Frontal cortex (tissue), 4 donors: Measurements from ENCODE around the gene LRTM2. TPM values are rescaled to one million over a fixed set of nuclear protein-coding genes. Genes with fewer than 3 reads are reported as not detected.
"Not testable (repeated sequence)": the region's sequence is repeated elsewhere in the genome, so short reads cannot be mapped to it uniquely, and the experiment has no call there.

Experiments used
- DNase-seq, 2 donors: peaks; one replicate each; pipeline ENCODE4 v3.0.0; 2012; ENCODE audit warnings: low spot score in 2 of 2
- FAIRE-seq: peaks from 2 replicates; lab custom pipeline; 2012; peaks lifted over from hg19 to GRCh38; lab: Jason Lieb, UNC
- total RNA-seq: library from RNA; depleted of rRNA; stranded (reverse); fragments of >200 nt; gene quantifications from one replicate; pipeline ENCODE4 v1.2.3, GENCODE V29; 2014
- donor health status: control.
- donor health status: control.
- donor health status: control.

The LRTM2 gene
- total RNA-seq, 1 donor from 2014 or later = 1.6 TPM

DNA sequence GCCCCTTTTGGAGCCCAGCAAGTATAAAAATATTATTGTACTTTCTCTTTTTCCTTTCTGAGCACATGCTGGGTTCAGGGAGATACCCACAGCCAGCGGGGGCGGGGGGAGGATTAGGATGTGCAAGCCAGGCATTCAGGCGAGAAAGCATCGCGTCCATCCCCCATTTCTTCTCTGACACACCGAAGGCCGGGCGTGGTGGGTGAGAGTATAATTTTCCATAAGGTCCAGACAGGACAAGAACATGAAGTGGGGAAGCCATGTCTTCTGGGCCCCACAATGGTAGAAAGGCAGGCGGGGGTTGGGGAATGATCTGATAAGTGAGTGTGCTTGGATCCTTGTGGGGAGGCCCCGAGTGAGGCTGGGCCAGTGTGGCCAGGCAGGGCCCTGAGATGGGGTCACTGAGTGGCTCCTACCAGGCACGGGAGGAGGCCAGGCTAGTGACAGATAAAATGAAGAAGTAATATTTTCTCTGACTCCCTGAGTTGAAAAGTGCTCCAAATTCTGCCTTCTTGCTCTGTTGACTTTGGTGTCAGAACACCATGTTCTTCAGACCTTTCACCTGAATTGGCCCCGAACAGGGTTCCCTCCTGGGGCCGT, 10.7 kb upstream of the LRTM2 start:
- FAIRE-seq = no peak
- DNase-seq = no peak

DNA sequence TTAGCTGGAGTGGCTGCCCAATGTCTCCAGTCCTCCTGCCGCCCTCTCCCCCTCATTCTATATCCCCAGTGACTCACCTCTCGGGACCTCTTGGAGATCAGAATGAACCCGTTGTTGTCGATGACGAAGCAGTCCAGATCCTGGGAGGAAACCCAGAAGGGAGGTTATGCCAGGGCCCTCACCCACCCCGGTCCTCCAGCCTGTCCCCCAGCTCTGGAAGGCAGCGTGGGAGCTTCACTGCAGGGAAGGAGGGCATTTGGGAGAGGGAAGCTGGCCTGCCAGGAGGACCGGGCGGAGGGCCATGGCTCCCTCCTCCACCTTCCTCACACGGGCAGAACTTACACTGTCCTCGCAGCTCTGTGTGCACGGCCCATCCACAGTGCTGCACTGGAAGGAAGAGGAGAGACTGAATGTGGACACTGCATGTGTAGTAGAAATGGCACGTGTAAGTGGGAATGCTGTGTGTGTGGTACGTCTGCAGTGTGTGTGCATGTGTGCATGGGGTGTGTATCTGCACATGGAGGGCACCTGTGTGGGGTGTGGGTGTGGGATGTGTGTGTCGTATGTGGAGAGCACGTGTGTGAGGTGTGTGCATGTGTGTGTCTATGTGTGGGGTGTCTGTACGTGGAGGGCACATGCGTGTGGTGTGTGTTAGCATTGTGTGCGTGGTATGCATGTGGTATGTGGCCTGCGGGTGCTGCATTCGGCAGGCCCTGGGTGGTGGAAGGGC, 10.0 kb upstream of the LRTM2 start:
- DNase-seq (no peak), FAIRE-seq (no peak)

DNA sequence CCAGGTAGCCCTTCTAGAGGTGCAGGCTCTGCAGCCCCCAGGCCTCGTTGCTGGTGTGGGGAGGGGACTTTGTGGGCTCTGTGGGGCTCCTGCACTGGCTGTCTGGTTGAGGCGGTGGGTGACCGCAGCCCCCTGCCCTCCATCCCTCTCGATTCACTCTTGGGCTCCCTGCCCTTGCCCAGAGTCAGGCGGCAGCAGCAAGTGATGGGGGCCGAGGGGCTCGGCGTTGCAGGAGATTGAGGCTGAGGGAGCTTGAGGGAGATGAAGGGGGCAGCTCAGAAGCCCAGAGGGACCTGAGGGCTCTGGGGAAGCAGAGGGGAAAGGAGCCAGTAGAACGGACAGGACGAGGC, 9.5 kb upstream of the LRTM2 start:
- no peak for FAIRE-seq

DNA sequence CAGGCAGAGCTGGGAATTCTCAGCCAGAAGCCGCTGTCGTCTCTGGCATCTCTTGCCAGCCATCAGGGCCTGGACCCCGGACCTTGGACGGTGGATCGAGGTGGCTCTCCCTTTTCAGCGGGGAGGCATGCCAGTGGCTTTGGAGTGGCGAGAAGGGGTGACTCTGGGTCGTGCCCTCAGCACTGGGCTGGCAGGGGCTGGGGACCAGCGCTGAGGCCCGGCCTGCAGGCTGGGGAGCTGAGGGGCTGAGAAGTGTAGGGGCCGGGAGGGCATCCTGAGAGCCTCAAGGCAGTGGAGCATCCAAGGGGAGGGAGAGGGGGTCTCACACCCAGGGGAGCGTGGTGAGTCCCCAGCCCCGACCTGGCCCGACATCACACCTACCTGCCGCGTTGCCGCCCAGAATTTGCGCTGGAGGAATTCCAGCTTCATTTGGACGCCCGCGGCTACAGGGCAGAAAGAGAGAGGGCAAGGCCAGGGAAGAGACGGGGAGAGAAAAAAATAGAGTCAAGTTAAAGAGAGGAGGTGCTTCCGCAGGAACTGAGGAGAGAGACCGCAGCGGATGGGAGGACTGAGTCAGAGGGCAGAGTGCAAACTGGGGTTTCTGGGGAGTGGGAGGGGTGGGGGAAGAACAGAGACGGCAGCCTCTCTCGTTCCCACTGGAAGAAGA, 9.0 kb upstream of the LRTM2 start:
- FAIRE-seq = no peak
- no peak for DNase-seq

More for the DNA sequence above, 9.5 kb upstream of the LRTM2 start:
- no peak for DNase-seq

DNA sequence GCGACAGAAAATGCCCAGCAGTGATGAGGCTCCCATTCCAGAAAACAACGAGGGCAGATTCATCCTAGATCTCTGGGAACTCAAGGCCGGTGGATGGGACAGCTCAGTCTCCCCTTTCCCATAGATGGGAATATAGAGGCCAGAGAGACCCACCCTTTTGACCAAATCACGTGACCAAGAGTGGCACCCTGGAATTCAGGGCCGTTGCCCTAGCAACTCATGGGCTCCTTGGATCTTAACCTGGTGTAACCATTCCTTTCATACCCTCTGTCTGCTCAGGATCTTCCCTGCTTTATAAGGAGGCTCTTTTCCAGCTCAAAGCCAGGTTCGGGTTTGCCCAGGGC, 8.4 kb upstream of the LRTM2 start:
- DNase-seq (no peak), FAIRE-seq (no peak)

DNA sequence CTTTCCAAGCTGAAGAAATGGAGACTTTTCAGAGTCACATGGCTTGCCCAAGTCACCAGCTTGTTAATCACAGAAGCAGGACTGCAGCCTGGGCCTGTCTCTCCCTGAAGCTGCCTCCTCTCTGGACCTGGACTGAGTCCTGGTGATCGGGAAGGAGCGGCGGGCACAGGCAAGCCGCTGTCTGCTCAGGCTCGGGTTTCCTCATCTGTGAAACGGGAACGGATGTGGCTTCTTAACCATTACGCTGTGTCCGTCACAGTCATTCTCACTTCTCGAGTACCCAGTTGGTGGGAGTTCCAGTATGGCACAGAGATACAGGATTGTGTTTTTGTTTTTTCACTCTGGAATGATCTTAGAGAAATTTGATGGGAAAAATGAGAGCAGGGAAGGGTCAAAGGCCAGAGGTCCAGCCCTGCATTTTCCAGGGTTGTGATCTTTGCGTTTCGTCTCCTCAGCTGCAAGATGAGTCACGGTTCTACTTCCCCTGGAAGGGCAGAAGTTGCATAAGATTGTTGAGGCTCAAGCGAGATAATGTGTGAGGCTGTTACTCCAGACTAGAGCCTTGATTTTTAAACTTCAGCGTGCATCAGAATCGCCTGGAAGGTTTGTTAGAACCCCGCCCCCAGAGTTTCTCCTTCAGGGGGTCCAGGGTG, 7.6 kb upstream of the LRTM2 start:
- FAIRE-seq (no peak), DNase-seq (no peak)

DNA sequence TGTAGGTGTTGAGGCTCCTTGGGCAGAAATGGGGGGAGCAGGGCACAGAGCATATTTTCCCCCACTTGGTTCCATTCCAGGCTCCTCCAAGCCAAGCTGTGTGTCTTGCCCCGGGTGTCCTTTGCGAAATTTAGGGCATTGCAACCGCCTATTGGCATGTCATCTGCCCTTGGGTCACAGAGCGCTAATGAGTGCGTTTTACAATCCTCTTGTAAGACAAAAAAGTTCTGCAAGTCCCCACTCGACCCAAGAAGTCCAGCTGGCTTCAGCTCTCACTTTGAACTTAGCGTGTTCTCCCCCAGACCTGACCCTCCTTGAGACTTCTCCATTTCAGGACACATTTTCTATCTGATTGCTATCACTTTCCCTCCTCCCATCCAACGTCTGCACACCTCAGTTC, 6.1 kb upstream of the LRTM2 start:
- no peak for DNase-seq

DNA sequence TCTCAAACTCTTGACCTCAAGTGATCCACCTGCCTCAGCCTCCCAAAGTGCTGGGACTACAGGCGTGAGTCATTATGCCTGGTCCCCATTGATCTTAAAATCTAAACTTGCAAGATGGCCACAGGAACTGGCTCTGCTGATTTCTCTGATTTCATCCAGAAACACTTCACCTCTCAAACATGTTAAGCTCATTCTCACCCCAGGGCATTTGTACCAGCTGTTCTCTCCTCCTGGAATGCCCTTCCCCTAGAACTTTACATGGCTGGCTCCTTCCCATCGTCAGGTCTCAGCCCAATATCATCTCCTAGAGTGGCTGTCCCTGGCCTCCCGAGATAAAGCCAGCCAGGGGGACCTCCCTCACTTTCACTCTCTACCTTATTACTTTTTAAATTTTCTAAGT, 5.3 kb upstream of the LRTM2 start:
- DNase-seq (no peak), FAIRE-seq (no peak)

More for the DNA sequence above, 6.1 kb upstream of the LRTM2 start:
- no peak for FAIRE-seq

DNA sequence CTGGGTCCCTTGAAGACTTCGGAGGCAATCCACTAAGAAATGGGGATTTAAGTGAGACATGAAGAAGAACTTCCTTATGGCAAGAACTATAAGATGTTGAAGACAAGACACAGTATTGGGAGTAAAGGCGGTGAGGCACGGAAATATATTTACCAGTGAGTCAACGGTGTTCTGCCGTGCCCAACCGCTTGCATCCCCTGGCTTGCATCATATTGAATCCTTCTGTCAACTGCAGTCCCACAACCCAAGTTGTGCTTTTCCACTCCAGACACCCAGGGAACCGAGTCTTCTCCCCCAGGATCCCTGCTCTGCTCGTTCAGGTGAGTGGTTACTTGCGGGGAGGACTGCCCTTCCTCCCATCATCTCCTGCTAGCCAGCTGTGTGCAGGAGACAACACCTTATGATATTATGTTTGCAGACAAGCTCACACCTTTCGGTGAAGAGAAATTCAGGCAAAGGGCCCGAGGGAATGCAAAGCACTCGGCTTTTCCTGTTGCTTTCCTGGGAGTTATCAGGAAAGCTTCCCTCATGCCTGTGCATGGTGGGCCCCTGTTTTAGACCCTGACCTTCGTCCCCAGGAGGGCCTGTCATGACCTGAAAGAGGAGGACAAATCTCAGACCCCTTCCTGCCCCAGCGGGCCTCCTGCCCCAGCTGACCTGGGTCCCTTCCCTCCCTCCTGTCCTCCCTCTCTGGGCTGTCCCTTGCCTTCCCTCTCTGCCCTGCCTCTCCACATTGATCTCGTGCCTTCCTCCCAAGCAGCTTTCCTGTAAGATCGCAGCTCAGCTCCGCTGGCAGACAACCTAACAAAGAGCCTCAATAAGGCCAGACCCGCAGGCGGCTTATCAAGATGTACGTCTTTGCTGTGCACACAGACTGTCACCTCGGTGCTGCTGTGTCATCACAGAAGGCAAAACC, 4.3 kb upstream of the LRTM2 start:
- DNase-seq = no peak
- no peak for FAIRE-seq

DNA sequence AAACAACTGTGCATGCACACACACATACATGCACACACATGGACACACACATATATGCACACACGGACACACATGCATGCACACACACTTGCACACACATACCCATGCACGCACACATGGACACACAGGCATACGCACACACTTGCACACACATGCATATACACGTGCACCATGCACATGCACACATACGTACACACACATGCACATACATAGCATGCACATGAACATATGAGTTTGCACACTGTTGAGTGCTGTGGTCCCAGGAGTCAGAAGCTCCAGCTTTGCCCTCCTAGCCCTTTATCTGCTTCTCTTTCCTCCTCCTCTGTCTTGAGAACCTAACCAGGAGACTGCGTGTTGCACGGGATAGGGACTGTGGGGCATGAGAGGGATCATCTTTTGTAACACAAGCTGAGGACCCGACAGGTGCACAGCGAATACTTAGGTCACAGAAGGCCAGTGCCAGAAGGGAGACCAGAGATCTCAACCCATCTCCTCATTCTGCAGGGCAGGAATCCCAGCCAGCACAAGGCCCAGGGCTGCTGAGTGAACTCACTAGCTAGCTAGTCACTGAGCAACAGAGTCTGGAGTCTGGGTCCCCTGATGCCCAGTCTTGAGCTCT, 3.5 kb upstream of the LRTM2 start:
- no peak for DNase-seq
- FAIRE-seq = no peak

DNA sequence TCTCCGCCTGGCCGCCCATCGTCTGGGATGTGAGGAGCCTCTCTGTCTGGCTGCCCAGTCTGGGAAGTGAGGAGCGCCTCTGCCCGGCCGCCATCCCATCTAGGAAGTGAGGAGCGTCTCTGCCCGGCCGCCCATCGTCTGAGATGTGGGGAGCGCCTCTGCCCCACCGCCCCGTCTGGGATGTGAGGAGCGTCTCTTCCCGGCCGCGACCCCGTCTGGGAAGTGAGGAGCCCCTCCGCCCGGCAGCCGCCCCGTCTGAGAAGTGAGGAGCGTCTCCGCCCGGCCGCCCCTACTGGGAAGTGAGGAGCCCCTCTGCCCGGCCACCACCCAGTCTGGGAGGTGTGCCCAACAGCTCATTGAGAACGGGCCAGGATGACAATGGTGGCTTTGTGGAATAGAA, 2.4 kb upstream of the LRTM2 start:
- not testable (repeated sequence) for DNase-seq, FAIRE-seq

DNA sequence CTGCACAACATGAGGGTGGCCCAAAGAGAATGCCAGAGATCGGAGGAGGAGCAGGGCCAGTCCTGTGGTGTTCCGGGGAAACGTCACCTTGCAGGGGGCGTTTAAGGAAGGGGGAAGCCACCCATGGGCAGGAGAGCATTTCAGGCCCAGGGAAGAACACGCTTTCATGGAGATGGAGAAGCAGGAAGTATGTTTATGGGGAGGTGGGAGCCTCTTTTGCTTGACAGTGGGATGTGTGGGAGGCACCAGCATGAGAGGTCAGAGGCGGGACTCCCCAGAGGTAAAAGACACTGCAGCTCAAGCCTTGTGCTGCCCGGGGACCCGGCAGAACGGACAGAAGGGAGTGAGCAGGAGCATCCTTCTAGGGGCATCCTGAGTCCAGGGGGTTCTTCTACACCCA, 1.3 kb upstream of the LRTM2 start:
- DNase-seq (no peak), FAIRE-seq (no peak)

DNA sequence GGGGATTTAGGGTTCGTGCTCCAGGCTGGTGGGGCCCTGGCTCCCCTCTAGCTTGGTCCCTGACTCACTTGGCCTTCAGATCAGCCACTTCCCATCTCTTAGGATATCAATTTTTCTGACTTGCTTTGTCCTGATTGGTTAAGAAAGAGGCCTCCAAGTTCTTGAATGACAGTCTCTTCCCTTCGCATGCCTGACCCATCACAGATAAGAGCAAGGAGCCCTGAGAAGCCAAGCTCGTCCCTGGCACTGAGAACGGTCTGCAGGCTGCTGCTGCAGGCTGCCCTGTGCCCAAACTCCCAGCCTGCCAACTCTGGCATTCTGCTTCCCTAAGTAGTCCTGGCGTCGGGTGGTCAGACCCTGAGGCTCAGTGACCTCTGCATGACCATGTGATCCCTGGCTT, 794 bp upstream of the LRTM2 start:
- DNase-seq (no peak), FAIRE-seq (no peak)

DNA sequence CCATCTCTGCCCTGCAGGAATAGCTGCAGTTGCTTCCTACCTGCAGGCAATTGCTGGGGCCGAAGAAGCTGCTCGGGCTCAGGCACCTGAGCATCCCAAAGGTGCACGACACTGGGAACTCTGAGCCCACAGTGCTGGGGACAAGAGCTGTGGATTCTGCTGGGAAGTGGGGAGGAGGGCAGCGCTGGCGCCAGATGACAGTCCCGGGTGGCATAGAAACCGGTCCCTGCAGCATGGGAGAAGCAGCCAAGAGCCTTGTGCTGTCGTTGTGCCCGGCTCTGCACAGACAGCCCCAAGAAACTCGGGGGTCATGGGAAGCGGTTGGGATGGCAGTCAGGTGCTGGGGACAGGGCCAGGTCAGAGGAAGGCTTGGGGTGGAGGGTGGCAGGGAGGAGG, 529 bp downstream of the LRTM2 start:
- FAIRE-seq = no peak
- DNase-seq = no peak

DNA sequence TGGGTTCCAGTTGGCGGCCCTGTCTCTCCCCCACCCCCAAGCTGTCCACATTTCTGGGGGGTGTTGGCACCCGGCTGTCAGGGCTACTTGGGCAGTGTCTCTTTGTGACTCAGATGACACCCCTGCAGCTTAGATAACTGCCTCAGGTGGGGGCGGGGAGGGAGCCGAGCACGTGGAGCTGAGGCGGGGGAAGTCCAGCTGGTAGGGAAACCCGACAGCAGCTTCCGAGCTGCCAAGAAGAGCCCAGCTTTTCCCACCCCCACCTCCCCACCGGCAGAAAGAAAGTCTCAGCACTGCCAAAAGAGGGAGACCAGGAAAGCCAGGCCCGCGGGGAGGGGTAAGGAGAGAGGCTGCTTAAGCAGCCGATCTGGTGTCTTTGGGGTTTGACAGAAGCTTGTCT, 1.4 kb downstream of the LRTM2 start:
- FAIRE-seq = no peak
- DNase-seq = no peak

DNA sequence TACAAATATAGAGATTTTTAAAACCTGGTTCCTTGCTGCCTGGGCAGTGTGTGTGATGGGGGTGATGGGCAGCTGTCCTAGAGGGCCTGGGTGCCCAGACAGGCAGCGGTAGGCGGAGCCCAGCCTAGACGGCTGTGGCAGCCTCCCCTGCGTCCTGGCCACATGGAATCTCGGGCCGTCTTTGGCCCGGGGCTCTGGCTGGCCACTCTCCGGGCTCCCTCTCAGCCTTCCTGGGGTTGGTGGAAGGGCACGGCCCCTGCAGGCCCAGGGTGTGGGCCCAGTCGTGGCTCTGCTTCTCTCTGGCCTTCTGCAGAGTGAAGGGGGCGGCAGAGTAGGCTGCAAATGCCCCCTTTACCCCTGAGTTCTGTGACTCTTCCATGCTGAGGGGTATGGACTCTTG, 2.3 kb downstream of the LRTM2 start:
- no peak for DNase-seq
- no peak for FAIRE-seq

DNA sequence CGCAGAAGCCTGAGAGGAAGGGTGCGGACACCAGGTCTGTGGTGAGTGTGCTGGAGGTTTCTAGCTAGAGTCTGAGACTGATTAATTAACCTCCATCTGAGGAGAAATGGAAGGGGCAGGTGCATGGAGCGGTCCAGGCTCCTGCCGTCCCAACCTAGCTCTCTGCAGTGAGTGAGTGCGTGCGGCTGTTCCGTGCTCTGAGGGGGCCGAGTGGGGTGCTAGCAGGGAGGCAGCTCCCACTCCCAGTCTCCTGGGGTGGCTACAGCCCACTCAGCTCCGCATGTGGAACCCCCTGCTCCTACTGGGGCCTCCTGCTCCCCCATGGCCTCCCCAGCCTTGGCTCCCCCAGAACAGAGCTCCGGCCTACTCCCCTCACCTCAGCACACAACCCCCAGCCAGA, 2.9 kb downstream of the LRTM2 start:
- DNase-seq = no peak

DNA sequence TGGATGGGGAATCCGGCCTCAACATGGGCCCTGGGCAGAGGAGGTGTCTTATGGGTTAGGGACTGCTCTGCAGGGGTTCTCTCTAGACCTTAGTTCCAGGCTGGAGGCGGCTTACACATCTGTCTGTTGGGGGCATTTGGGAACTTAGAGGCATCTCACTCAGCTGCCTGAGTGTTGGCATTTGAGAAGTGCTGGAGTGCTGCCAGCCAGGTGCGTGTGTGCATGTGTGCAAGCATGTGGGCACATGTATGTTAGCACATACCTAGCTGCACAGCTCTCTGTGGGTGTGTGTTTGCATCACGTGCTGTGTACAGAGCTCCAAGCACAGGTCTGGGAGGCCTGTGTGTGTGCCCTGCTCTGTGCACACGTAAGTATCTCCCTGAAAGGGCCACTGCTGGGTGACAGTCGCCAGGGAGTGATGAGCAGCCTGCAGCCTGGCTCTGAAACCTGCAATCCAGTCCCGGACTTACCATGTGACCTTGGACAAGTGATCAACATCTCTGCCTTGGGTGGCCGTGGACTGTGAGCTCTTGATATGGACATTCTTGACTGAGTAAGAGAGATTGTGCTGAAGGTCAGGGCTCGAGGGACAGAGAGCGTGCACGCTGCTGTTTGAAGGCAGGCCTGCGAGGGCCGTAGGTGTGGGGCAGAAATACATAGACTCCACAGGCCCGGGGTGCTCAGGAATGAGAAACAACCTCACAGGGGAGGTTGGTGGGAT, 5.2 kb downstream of the LRTM2 start:
- FAIRE-seq (no peak), DNase-seq (no peak)

More for the DNA sequence above, 2.9 kb downstream of the LRTM2 start:
- no peak for FAIRE-seq

DNA sequence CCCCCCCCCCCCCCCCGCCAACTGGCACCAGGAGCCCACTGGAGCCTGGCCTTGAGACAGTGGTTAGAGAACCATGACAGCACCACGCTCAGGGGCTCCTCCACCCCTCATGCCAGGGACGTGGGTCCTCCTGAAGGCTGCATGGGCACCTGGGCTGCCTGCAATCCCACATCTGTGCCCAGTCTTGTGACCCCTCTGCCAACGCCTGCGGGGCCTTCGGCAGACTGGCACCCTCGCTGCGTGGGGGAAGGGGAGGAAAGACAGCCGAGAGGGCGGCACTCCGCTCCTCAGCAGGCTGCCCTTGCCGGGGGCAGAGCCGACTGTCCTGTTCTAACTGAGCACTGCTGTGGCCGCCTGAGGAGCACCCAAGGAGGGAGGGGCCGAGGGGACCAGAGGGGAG, 6.0 kb downstream of the LRTM2 start:
- DNase-seq = no peak
- FAIRE-seq = no peak
